NCI-H1105 treated with DMSO at 0.1 percent for 48 hours (cell line): ENCODE data around the gene TSHZ3.

Experiments used
- DNase-seq: peaks from one replicate; lab custom pipeline; 2025; lab: John Stamatoyannopoulos, UW

TSHZ3 gene

DNA sequence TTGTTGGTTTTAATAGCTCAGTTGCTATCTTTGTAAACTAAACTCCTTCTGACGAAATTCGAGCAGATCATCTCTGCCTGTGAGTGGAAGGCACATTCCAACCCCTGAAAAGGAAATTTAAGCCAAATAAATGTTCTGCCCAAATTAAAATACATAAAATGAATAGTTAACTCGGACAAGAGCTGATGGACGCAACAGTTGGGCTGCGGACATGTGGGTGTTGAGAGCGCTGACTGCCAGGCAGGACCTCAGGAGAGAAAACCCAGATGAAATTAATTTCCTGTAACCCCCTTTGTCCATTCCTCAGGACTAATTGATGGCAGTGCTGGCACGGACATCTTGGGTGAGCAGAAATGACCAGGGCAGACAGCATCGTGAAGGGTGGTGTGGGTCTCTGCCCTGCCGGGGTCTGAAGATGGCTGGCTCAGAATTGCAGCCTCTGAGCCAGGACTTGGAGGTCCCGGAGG, 86.5 kb downstream of the TSHZ3 start:
- no peak for DNase-seq

DNA sequence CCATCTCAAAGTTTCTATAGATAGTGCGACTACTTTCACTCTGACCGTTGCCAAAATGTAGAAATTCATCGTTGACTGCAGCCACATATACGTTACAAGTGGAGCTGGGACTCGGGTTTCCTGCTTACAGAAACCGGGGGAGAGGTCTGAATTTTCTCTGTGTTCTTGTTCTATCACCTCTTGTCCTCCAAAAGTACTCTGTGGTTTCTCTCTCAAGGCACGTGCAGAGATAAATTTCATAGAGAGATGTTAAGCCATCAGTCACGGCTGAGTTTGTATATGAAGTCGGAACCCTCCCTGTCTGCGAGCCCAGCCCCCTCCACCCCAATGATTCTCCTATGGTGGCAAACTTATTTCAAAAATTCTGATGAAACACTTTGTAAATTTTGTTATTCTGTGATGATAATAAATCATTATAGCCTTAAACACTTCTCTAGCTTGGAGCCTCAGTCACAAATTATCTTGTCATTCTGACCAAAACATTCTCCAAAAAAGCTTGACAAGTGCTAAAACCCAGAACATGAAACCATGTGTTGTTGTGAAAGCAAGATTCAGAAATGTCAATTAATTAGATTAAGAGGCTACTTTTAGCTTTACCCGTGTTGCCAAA, 87.5 kb downstream of the TSHZ3 start:
- DNase-seq, result no peak

DNA sequence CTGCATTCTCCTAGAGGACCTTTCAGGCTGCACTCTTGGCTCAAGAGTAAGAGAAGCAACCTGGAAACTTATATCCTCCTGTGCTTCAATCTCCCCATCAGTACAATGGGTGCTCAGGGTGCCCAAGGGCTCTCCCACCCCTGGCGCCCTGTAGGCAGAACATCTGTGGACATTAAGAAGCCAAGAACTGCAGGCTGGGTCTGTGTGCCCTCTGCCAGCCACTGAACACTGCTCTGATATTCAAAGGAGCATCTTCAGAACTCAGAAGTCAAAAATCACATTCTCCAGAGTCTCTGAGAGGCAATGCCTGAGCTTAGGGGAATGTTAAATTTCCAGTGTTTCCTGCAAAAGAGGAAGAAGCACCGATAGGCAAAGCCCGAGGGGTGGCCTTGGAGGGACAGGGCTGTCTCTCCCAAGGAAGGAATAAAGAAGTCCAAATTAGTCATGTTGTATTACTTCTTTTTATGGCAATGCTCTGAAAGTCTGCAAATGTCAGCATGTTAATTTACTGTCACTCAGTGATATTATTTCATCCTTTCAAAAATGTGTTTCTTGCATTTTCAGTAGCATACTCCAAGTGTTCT, 88.1 kb downstream of the TSHZ3 start:
- DNase-seq, result no peak

DNA sequence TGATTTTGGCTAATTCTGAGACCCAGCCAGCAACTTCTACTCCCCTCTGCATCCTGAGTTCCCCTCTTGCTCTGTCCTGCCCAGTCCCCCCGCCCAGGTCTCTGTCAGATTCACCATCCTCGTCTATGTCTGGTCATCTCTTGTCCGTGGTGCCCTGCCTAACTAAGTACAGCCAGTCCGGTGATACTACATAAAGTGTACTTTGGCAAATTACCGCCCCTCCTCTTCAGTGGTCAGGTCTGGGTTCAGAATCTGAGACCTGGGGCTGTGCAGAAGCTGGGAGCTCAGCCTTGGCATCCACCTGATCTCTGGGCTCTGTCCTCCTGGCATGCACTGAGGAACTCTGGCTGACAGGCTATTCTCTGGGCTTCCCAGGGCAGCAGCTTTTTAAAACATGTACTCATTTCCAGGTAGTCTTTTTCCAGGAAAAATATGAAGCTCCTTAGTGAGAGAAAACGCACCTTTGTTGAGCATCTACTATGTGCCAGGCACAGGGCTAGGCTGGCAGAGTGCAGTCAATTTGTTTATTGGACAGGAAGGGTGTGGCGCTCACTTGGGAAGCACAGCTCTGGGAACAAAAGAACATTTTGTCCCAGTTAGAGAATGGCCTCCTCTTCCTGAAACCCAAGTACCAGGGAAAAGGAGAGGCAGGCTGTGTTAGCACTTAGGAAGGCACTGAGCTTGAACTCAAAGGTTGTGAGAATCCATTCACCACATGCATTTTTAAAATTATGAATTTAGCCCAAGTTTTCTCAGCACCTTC, 88.9 kb downstream of the TSHZ3 start:
- no peak for DNase-seq

DNA sequence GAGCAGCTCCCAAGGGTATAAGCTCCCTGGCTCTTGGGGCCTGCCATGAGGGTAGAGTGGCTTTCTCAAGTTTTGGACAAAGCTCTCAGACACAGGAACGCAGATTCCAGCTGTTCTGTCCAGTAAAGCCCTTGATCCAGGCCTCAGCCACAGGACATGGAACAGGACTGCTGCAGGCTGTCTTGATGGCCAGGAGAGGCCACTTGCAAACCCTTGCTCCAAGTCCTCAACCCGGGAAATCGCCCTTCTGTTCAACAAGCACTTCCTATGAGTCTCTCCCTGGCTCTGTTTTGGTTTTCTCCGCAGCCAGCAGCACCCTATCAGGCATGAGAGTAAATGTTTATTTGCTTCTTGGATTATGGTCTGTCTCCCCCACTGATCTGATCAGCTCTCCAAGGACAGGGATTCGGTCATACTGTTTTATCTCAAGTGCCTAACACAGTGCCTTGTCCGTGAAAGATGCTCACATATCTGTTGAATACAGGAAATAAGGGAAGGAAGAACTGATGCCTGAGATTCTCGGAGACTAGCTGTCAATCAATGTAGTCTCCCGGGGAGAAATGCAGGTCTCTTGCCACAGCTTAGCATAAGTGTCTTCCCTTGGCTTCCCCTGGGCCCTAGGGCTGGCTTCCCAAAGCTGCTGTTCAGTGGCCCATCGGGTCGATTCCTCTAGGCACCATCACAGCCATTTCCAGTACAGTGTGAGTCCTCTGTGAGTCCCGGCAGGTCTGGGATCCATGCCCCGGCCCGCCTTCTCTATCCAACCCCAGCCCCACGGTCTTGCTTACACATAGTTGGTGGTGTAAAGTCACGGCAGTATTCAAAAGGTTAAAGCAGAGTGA, 90.8 kb downstream of the TSHZ3 start:
- no peak for DNase-seq

DNA sequence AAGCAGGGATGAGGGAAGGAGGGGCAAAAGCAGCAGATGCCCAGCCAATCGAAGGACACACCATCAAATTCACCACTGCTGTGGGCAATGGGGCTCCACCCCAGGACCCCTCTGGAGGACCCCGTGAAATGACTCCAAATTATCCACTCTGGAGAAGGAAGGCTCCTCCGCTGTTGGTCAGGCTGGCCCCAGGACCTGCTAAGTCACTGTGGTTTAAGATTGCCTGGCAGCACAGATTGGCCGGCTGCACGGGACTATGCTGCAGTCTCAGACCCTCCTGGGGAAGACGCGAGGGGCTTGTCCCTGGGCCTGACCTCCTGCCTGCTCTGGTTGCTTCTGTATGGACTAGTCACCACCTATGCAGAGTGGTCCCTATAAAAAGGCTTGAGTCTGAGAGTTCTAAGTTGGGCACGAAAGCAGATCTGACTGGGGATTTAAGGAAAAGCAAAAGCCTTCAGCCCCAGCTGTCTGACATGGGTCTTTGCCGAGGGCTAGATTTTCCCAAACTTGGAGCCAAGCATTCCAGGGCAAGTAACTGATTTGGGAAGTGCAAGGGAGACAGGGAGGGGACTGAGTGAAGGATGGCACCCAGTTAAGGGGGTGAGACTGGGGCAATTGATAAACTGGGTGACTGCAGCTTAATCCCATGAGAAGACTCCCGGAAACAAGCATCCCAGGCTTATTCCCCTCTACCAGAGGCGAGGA, 91.7 kb downstream of the TSHZ3 start:
- no peak for DNase-seq

DNA sequence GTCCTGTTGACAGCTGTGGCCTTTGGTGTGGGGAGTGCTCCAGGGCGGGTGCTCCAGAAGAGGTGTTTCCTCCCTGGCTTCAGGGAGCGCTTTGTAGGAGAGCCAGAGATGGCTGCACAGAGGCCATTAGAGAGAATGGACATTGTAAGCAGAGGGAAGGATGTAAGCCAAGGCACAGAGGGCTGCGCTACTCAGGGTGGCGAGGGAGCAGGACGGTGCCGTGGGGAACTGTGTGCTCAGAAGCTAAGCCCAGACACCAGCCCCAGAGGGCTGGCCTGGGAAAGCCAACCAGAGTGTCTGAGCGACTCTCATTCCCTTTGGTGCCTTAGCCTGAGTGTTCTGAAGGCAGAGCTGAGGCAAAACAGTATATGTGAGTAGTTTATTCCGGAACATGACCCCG, 92.2 kb downstream of the TSHZ3 start:
- DNase-seq, result no peak

DNA sequence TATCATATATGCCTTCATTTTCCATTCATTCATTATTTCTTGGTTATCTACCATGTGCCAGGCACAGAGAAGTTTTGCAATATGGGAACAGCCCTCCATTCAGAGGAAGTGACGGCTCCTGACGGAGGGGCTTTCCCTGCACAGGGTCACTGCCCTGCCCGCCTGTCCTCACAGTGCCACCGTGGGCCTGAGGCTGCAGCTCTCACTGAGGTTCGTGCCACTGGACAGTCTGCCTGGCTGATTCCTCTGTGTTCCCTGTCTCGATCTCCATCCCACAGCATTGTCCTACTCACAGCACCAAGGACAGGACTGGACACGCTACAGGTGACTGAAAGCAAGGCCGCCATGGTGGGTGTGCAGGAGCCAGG, 92.7 kb downstream of the TSHZ3 start:
- no peak for DNase-seq

DNA sequence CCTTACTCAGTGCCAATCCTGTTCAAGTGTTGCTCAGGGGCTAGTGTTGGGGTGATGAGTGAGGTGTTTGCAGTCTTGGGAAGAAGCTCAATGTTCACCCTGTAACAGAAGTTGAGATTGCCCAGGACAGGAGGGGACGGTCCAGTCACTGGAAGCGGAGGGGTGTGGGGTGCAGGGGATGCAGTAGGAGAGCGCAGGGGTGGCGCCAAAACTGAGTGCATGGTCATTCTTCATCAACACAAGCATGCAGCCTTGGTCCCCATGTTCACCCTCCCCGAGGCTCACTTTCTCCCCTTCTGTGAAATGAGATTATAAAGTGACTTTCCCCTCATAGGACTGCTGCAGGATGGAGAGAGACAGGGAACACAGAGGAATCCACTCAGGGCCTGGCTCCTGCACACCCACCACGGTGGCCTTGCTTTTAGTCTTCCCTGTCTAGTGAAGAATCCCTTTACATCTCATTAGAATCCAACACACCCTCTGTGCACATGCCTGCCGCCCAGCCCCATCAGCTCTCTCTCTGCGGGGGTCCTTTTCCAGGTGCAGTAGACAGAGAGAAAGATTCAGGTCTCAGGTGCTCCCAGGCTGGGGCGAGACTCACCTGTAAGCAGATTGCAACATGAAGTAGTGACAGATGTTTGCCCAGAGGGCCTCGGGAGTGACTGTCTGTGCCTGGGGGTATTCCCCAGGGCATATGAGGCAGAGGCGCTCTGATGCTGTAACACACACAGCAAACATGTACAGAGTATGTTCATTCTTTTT, 93.2 kb downstream of the TSHZ3 start:
- DNase-seq, result peak; percentile 15

DNA sequence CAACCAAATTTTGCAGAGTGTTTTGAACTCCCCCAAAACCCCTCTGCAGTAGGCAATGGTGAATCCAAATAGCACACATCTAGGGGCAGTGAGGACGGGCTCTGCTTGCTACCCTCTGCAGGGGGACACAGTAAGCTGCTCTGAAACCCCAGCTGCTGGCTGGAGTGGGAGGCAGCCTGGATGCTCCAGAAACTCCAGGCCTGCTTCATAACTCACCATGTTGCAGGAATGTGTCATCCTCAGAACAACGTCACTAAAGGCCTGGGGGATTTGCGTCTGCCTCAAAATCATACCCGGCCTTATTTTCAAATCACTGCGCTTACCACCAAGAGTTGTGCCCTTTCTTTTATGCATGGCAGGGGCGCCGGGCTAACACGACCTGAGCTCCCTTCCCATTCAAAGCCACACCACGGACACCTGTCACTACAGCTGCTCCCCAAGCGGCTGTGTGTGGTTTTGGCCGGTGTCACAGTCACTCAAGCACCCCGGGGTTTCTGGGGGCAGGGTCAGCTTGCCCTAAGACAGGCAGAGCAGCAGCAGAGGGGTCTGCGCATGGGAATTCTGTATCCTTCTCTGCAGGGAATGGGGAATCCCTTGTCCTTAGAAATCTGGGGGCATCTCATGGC, 93.9 kb downstream of the TSHZ3 start:
- no peak for DNase-seq

DNA sequence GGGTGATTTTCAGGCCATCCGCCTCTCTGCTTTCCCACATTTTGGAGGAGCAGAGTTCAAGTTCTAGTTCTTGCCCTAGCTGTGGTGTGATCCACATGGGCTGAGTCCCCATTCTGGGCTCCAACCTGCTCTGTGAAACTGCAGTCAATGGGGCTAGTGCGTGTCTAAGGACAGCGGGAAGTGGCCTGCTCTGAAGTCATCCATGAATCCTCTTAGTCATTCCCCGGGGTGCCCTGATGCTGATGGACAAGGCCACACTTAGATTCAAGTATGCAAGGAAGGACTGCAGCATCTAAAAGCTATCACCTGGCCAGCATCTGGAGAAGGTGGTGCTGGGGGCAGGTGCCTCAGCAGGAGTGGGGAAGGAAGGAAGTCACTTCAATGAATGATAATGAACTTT, 94.6 kb downstream of the TSHZ3 start:
- DNase-seq, result no peak

DNA sequence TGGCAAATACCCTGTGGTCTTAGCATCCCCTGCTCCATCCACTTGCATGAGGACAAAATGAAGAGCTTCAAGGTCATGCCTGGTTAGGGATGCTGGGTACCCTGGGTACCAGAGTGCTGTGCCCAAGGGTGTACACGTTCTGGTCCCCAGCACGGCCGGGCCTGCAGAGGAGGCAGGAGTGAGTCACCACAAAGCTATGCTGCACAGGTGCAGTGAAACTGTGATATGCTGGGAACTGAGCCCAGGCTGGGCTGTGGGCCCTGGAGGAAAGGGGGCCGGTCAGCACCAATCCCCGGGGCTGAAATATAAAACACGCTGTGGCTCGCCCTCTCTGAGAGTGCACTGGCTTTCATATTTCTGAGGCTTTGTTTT, 95.1 kb downstream of the TSHZ3 start:
- peak; percentile 89 for DNase-seq

DNA sequence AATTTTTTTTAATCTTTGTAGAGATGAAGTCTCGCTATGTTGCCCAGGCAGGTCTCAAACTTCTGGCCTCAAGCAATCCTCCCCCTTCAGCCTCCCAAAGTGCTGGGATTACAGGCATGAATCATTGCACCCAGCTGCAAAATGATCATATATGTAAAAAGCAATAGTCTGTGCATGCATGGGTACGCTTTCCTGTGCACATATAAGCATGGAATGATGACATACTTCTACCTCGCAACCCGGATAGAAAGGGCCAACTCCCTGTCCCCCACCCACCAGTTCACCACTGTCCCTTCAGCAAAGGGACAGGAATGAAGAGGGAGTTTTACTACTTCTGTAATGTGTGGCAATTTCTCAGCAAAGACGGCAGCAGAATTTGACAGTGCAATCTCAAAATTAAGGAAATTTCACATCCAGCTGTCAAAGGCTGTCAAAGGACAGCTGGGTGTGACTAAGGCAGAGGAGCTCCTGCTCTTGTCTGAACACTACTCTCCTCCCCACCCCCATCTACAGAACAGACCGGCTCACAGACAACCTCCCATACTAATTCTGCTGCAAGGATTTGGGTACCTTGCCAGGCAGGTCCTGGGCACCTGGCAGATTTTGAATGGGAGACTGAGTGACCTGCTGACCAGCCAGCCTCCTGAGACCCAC, 95.6 kb downstream of the TSHZ3 start:
- DNase-seq, result peak; percentile 33

DNA sequence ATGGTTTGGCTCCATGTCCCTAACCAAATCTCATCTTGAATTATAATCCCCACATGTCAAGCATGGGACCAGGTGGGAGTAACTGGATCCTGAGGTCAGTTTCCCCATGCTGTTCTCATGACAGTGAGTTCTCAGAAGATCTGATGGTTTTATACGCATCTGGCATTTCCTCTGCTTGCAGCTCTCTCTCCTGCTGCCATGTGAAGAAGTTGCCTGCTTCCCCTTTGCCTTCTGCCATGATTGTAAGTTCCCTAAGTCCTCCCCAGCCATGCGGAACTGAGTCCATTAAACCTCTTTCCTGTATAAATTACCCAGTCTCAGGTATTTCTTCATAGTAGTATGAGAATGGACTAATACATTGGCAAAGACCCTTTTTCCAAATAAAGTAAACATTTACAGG, 96.8 kb downstream of the TSHZ3 start:
- no peak for DNase-seq

DNA sequence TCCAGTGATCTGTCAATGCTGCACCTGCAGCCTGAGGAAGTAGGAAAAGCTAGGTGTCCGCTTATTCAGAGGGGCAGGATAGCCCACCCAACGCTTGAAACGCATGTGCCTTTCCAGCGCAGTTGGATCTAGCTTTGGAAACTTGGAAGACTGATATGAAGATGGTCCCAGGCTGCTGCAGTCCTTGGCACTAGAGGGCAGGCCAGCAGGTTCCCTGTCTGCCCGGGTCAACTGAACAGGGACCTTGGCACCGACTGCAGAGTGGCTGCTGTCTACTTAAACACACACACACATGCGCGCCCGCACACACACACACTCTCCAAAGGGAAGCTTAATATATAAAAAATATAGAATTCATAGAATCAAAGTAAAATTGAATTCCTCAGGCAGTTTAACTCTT, 100.0 kb downstream of the TSHZ3 start:
- no peak for DNase-seq

DNA sequence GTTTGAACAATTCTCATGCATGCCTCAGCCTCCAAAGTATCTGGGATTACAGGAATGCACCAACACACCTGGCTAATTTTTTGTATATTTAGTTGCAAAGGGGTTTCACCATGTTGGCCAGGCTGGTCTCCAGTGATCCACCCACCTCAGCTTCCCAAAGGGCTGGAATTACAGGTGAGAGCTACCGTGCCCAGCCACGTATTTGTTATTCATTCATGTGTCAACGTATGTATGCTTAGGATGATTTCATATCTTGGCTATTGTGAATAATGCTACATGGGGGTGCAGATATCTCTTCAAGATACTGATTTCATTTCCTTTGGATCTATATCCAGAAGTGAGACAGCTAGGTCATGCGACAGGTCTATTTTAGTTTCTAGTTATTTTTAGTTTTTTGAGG, 113.4 kb downstream of the TSHZ3 start:
- no peak for DNase-seq

DNA sequence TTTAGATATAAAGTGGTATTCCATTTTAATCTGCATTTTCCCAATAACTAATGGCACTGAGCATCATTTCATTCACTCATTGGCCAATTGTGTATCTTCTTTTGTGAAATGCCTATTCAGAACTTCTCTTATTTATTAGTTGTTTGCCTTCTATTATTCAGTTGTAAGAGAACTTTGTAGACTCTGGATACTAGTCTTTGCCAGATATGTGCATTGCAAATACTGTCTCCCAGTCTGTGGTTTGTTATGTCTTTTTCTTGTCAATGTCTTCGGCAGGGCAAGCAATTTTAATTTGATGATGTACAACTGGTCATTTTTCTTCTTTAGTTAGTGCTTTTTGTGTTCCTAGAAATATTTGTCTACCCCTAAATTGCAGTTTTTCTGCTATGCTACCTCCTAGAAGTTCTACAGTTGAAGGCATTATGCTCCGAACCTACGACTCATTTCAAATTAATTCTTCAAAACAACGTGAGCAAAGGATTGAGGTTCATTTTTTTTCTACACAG, 115.9 kb downstream of the TSHZ3 start:
- DNase-seq, result no peak

DNA sequence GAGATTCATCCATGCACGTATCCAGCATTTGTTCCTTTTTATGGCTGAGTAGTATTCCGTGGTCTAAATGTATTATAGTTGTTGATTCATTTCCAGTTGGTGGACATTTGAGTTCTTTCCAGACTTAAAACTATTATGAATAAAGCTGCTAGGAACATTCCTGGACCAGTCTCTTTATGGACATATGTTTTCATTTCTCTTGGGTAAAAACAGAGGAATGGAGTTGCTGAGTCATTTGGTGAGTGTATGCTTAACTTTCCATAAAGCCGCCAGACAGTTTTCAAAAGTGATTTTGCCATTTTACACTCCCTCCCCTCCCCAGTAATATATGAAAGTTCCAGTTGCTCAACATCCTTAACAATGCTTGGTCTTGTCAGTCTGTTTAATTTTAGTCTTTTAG, 116.4 kb downstream of the TSHZ3 start:
- no peak for DNase-seq

DNA sequence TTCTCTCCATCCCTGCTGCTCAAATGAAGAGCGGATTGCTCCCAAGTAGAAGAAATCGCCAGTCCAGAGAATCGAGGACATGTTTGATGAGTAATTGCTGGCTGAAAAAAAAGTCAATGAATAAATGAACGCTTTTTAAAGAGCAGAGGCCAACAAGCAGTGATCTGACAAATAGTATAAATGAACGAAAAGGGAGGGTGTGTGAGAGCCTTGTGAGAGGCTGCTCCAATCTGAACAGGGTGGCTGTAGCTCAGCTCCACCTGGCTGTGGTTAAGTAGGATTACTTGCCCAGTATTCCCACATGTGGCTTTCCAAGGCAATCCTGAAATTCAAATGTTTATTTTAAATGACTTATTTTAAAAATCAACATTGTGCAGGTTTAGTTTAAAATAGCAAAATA, 117.1 kb downstream of the TSHZ3 start:
- DNase-seq, result no peak

DNA sequence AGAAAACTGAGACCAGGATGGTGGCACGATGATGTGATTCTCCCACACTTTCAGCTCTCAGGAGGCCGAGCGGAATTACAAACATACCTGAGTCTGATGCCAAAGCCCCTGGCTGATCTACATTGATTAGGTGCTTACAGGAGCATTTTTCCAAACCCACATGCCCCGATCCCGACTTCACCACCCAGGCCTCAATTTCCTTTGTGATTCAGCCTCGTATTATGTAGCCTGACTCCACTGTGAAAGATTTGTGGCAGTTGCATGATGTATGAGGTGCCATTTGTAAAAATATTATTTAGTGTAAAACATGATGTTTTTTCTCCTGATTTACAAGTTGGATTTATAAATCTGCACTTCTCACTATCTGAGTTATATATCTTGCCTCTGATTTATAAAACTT, 118.0 kb downstream of the TSHZ3 start:
- no peak for DNase-seq
